H1 (cell line): ENCODE measurements around the gene TIMM23. TPM values are rescaled to one million over a fixed set of nuclear protein-coding genes. Genes with fewer than 3 reads are reported as not detected.

Experiments used
- CBX8 ChIP-seq: fragments of 300-800, 300-1000 bp; sonication (generic); IDR thresholded peaks from 2 replicates; pipeline ENCODE4 v1.7.1; 2016; ENCODE audit warnings: low read depth, low read length, borderline replicate concordance
- CREB1 ChIP-seq: IDR thresholded peaks from 2 replicates; pipeline ENCODE4 v1.6.1; 2012; ENCODE audit warnings: inconsistent platforms
- NANOG ChIP-seq: IDR thresholded peaks from 2 replicates; pipeline ENCODE4 v1.6.1; 2011; ENCODE audit warnings: low read length, low read depth, mild to moderate bottlenecking, inconsistent platforms; ENCODE audit not compliant: insufficient read depth, poor library complexity, severe bottlenecking
- SIN3A ChIP-seq, 2 experiments: IDR thresholded peaks in 1 of 2; conservative IDR thresholded peaks in 1 of 2; 2 replicates each; pipeline ENCODE4 v1.6.1; 2011 to 2012; ENCODE audit warnings: low read length in 2 of 2, improper control_type of control experiment in 1 of 2, low read depth in 1 of 2, mild to moderate bottlenecking in 1 of 2
- SUZ12 ChIP-seq: fragments of 200-600 bp; sonication (generic); IDR thresholded peaks from 2 replicates; pipeline ENCODE4 v1.6.1; 2012; ENCODE audit warnings: mild to moderate bottlenecking, inconsistent platforms, low read length, moderate library complexity, mixed read lengths
- polyA plus RNA-seq, 7 experiments: library from polyadenylated mRNA; depleted of rRNA in 3 of 7; stranded (reverse) in 5 of 7; unstranded in 2 of 7; fragments of >200 nt in 5 of 7; fragments of 200-250 nt in 2 of 7; gene quantifications; 1 replicate in 5 of 7; 2 replicates in 1 of 7; 4 replicates in 1 of 7; pipeline versions ENCODE4 v1.2.1 to v1.2.3, GENCODE V29; 2011 to 2013; ENCODE audit warnings: missing spikeins in 2 of 7, mixed read lengths in 2 of 7
- total RNA-seq: library from RNA; stranded (reverse); fragmentation: NEBNext Ultra II Directional; extraction: Animal tissue kit (Norgen Biotek cat#: 25700); gene quantifications from 2 replicates; pipeline ENCODE4 v1.2.1, GENCODE V29; 2021
- TF ChIP-seq, protein P1 (sequence below): fragments of 300-600 bp; sonication (generic); IDR thresholded peaks from 2 replicates; pipeline ENCODE4 v1.7.1; 2012; ENCODE audit warnings: low read length, moderate library complexity, mild to moderate bottlenecking, inconsistent platforms; ENCODE audit not compliant: insufficient replicate concordance
- TF ChIP-seq, protein P2 (sequence below): IDR thresholded peaks from 2 replicates; pipeline ENCODE4 v1.6.1; 2011; ENCODE audit warnings: low read length, improper control_type of control experiment

Gene TIMM23
- total and polyA plus RNA-seq, 2 of the 8 experiments (the other 6 are each of a cell fraction or from before 2014, with no cell fraction given) = 101 to 130 TPM

- TF ChIP-seq, protein P1, sequence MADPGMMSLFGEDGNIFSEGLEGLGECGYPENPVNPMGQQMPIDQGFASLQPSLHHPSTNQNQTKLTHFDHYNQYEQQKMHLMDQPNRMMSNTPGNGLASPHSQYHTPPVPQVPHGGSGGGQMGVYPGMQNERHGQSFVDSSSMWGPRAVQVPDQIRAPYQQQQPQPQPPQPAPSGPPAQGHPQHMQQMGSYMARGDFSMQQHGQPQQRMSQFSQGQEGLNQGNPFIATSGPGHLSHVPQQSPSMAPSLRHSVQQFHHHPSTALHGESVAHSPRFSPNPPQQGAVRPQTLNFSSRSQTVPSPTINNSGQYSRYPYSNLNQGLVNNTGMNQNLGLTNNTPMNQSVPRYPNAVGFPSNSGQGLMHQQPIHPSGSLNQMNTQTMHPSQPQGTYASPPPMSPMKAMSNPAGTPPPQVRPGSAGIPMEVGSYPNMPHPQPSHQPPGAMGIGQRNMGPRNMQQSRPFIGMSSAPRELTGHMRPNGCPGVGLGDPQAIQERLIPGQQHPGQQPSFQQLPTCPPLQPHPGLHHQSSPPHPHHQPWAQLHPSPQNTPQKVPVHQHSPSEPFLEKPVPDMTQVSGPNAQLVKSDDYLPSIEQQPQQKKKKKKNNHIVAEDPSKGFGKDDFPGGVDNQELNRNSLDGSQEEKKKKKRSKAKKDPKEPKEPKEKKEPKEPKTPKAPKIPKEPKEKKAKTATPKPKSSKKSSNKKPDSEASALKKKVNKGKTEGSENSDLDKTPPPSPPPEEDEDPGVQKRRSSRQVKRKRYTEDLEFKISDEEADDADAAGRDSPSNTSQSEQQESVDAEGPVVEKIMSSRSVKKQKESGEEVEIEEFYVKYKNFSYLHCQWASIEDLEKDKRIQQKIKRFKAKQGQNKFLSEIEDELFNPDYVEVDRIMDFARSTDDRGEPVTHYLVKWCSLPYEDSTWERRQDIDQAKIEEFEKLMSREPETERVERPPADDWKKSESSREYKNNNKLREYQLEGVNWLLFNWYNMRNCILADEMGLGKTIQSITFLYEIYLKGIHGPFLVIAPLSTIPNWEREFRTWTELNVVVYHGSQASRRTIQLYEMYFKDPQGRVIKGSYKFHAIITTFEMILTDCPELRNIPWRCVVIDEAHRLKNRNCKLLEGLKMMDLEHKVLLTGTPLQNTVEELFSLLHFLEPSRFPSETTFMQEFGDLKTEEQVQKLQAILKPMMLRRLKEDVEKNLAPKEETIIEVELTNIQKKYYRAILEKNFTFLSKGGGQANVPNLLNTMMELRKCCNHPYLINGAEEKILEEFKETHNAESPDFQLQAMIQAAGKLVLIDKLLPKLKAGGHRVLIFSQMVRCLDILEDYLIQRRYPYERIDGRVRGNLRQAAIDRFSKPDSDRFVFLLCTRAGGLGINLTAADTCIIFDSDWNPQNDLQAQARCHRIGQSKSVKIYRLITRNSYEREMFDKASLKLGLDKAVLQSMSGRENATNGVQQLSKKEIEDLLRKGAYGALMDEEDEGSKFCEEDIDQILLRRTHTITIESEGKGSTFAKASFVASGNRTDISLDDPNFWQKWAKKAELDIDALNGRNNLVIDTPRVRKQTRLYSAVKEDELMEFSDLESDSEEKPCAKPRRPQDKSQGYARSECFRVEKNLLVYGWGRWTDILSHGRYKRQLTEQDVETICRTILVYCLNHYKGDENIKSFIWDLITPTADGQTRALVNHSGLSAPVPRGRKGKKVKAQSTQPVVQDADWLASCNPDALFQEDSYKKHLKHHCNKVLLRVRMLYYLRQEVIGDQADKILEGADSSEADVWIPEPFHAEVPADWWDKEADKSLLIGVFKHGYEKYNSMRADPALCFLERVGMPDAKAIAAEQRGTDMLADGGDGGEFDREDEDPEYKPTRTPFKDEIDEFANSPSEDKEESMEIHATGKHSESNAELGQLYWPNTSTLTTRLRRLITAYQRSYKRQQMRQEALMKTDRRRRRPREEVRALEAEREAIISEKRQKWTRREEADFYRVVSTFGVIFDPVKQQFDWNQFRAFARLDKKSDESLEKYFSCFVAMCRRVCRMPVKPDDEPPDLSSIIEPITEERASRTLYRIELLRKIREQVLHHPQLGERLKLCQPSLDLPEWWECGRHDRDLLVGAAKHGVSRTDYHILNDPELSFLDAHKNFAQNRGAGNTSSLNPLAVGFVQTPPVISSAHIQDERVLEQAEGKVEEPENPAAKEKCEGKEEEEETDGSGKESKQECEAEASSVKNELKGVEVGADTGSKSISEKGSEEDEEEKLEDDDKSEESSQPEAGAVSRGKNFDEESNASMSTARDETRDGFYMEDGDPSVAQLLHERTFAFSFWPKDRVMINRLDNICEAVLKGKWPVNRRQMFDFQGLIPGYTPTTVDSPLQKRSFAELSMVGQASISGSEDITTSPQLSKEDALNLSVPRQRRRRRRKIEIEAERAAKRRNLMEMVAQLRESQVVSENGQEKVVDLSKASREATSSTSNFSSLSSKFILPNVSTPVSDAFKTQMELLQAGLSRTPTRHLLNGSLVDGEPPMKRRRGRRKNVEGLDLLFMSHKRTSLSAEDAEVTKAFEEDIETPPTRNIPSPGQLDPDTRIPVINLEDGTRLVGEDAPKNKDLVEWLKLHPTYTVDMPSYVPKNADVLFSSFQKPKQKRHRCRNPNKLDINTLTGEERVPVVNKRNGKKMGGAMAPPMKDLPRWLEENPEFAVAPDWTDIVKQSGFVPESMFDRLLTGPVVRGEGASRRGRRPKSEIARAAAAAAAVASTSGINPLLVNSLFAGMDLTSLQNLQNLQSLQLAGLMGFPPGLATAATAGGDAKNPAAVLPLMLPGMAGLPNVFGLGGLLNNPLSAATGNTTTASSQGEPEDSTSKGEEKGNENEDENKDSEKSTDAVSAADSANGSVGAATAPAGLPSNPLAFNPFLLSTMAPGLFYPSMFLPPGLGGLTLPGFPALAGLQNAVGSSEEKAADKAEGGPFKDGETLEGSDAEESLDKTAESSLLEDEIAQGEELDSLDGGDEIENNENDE = no peak
- TF ChIP-seq CBX8 (no peak), SIN3A (conservative IDR thresholded peaks at IDR 0.05 in 1 of 2, IDR thresholded peaks at IDR 0.05 in 1 of 2; ENCODE audit: low read depth in 1 of 2, low read length in 2 of 2) (0 out of 4 replicates have a peak, but pooled peaks of 1 of the 2 experiments have one; percentile 31), SUZ12 (no peak), CREB1 (0 out of 2 replicates have a peak, but pooled peaks have one; percentile 22), NANOG (no peak)
- TF ChIP-seq, protein P2, sequence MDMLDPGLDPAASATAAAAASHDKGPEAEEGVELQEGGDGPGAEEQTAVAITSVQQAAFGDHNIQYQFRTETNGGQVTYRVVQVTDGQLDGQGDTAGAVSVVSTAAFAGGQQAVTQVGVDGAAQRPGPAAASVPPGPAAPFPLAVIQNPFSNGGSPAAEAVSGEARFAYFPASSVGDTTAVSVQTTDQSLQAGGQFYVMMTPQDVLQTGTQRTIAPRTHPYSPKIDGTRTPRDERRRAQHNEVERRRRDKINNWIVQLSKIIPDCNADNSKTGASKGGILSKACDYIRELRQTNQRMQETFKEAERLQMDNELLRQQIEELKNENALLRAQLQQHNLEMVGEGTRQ = no peak
These were observed 56.5 kb downstream of the TIMM23 start (continued) for GRCh38 chr10:46028584-46029460.
